ENCODE measurements around the gene CD177. TPM values are rescaled to one million over a fixed set of nuclear protein-coding genes. Genes with fewer than 3 reads are reported as not detected.
"Not testable (repeated sequence)": the region's sequence is repeated elsewhere in the genome, so short reads cannot be mapped to it uniquely, and the experiment has no call there.

CD177 gene
- total RNA-seq, 2 experiments from 2014 or later, result not detected

DNA sequence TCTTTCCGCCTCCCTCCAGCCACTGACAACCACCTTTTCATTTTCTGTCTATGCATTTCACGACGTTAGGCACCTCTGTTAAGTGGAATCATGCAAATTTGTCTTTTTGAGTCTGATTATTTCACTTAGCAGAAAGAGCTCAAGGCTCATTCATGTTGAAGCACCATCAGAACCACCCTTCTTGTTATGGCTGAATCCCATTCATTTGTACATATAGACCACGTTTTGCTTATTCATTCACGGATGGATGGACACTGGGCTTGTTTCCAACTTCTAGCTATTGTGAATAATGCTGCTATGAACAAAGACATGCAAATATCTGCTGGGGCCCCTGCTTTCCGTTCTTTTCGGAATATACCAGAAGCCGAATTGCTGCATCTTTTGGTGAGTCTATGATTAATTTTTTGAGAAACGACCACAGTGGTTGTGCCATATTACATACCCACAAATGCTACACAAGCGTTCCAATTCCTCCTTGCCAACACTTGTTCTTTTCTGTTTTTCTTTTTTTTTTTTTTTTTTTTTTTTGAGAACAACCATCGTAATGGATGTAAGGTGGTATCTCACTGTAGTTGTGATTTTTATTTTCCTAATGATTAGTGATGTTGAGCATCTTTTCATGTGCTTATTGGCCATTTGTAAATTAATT, 37.5 kb downstream of the CD177 start:
- not testable (repeated sequence) for H3K4me3 Mint-ChIP-seq, DNase-seq, H3K9me3 Mint-ChIP-seq, H3K36me3 Mint-ChIP-seq, H3K4me1 Mint-ChIP-seq, H3K27ac Mint-ChIP-seq
- peaks cover 13% of the 10 kb centered on the region for H3K27me3 Mint-ChIP-seq

GRCh38 chr19:43391552-43391935, 38.1 kb downstream of the CD177 start:
- not testable (repeated sequence) for H3K27ac Mint-ChIP-seq, H3K36me3 Mint-ChIP-seq, DNase-seq, H3K4me3 Mint-ChIP-seq, H3K9me3 Mint-ChIP-seq, H3K4me1 Mint-ChIP-seq
- H3K27me3 Mint-ChIP-seq, result peaks cover 13% of the 10 kb centered on the region

GRCh38 chr19:43393501-43393900, 40.0 kb downstream of the CD177 start:
- not testable (repeated sequence) for H3K4me1 Mint-ChIP-seq, DNase-seq, H3K4me3 Mint-ChIP-seq, H3K36me3 Mint-ChIP-seq, H3K27ac Mint-ChIP-seq, H3K9me3 Mint-ChIP-seq
- H3K27me3 Mint-ChIP-seq, result peaks cover 16% of the 10 kb centered on the region

- H3K4me1 Mint-ChIP-seq, result no peaks in the 10 kb centered on the region
- no peaks in the 10 kb centered on the region for H3K36me3 Mint-ChIP-seq
- H3K27ac Mint-ChIP-seq, result no peak overlapping the region
- H3K9me3 Mint-ChIP-seq, result no peaks in the 10 kb centered on the region
- H3K4me3 Mint-ChIP-seq, result no peak overlapping the region
- DNase-seq, result no peak
- peaks cover 24% of the 10 kb centered on the region for H3K27me3 Mint-ChIP-seq
Measured at GRCh38 chr19:43395561-43395960, 42.1 kb downstream of the CD177 start.

GRCh38 chr19:43406297-43406696, 52.8 kb downstream of the CD177 start:
- Mint-ChIP-seq H3K4me1 (no peaks in the 10 kb centered on the region), H3K4me3 (no peak overlapping the region), H3K9me3 (no peaks in the 10 kb centered on the region), H3K27ac (no peak overlapping the region), H3K27me3 (peaks cover 3% of the 10 kb centered on the region), H3K36me3 (no peaks in the 10 kb centered on the region)
- no peak for DNase-seq

DNA sequence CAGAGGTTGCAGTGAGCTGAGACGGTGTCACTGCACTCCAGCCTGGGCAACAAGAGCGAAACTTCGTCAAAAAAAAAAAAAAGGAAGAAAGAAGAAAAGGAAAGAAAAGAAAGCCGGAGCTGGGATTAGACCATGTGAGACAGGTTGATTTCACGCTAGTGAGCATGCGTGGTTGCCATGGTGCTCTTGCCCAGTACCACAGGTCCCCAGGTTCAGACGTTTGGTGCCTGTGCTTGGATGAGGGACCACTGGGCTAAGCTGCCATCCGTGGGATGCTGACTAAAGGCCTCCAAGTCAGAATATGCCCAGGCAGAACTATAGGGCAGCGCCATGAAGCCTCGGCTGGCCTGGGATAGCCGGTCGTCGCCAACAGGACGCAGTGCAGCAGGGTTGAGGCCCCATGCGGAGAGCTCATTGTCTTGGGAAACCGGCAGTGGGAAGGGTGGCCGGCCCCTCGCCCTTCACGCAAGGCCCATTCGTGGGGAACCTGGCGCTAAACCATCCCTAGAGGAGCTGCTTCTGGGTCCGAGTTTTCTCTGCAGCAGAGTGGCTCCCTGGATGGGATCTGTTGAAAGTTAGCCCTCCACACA, 54.0 kb downstream of the CD177 start:
- Mint-ChIP-seq H3K27me3 (peaks cover 3% of the 10 kb centered on the region), H3K4me1 (no peaks in the 10 kb centered on the region)
- DNase-seq, result no peak

GRCh38 chr19:43408043-43408442, 54.6 kb downstream of the CD177 start:
- Mint-ChIP-seq H3K27me3 (peaks cover 1% of the 10 kb centered on the region), H3K27ac (no peak overlapping the region), H3K4me3 (no peak overlapping the region), H3K4me1 (no peaks in the 10 kb centered on the region), H3K9me3 (no peaks in the 10 kb centered on the region), H3K36me3 (no peaks in the 10 kb centered on the region)
- DNase-seq, result no peak

More for the DNA sequence above, 54.0 kb downstream of the CD177 start:
- Mint-ChIP-seq H3K4me3 (no peak overlapping the region), H3K9me3 (no peaks in the 10 kb centered on the region), H3K27ac (no peak overlapping the region), H3K36me3 (no peaks in the 10 kb centered on the region)

DNA sequence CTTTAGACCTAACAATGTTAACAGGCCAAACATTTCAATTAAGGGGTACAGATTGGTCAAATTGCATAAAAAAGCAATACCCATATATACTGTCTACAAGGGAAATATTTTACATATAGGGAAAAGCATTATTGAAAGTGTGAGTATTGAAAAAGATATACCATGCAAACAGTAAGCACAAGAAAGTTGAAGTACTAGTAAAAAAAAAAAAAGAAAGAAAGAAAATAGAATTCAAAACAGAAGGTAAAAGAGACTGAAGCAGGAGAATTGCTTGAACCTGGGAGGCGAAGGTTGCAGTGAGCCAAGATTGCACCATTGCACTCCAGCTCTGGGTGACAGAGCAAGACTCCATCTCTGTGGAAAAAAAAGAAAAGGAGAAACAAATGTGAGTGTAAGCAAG, 55.9 kb downstream of the CD177 start:
- Mint-ChIP-seq H3K4me1 (no peaks in the 10 kb centered on the region), H3K27ac (no peak overlapping the region), H3K4me3 (no peak overlapping the region), H3K27me3 (no peaks in the 10 kb centered on the region), H3K9me3 (no peaks in the 10 kb centered on the region), H3K36me3 (no peaks in the 10 kb centered on the region)
- no peak for DNase-seq

DNA sequence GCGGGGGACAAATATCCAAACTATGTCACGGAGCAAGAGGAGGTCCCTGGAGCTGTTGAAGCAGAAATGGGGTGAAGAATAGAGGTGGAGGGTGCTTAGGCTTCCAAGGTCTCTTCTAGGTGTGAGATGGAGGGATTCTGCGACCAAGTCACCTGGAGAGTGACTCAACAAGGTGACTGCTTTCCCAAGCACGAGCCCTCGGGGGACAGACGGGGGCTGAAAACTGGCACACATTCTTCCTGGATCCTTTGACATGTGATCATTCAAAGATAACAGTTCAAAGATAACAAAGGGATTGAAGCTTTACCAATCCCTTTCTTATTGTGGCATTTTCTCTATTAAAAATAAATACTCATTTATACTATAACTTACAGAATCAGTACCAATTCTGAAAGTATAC, 59.0 kb downstream of the CD177 start:
- Mint-ChIP-seq H3K4me1 (no peaks in the 10 kb centered on the region), H3K27ac (no peak overlapping the region), H3K36me3 (no peaks in the 10 kb centered on the region), H3K9me3 (no peaks in the 10 kb centered on the region), H3K27me3 (no peaks in the 10 kb centered on the region), H3K4me3 (no peak overlapping the region)
- DNase-seq, result no peak

Other genes starting within 250 kb of the CD177 start
- not detected for gene PSG5, start 167.2 kb upstream of the CD177 start, total RNA-seq
- not detected for gene PSG4, start 148.0 kb upstream of the CD177 start, total RNA-seq
- gene PSG9, start 84.2 kb upstream of the CD177 start, total RNA-seq, result not detected
- not detected for gene TEX101, start 61.2 kb downstream of the CD177 start, total RNA-seq
- 1 to 10 TPM; 5.2 to 5.3 TPM for gene LYPD3, start 111.9 kb downstream of the CD177 start, total RNA-seq
- gene PHLDB3, start 151.1 kb downstream of the CD177 start, total RNA-seq, result 10 to 100 TPM; 12.7 to 13.1 TPM
- 10 to 100 TPM; 41.5 to 44.8 TPM for gene ETHE1, start 173.5 kb downstream of the CD177 start, total RNA-seq
- gene ZNF575, start 179.5 kb downstream of the CD177 start, total RNA-seq, result 1 to 10 TPM; 2.0 to 2.2 TPM
- 10 to 100 TPM; 35.4 to 36.8 TPM for gene XRCC1, start 221.8 kb downstream of the CD177 start, total RNA-seq
- gene PINLYP, start 222.1 kb downstream of the CD177 start, total RNA-seq, result 10 to 100 TPM; 14.3 to 16.8 TPM
- 10 to 100 TPM; 19.8 to 24.6 TPM for gene IRGQ, start 242.4 kb downstream of the CD177 start, total RNA-seq
- 10 to 100 TPM; 11.7 to 14.9 TPM for gene ZNF576, start 242.9 kb downstream of the CD177 start, total RNA-seq

Data from activated naive CD8-positive, alpha-beta T cell treated with anti-CD3 and anti-CD28 coated beads for 36 hours (primary cell).